GM18870 (cell line): ENCODE measurements around the gene POLR2L.

Experiments used
- ATAC-seq: cut with Tn5 transposase; IDR thresholded peaks from one replicate; pipeline ENCODE4 v1.9.1; 2021; ENCODE audit warnings: moderate library complexity; ENCODE audit not compliant: unreplicated experiment

POLR2L gene

DNA sequence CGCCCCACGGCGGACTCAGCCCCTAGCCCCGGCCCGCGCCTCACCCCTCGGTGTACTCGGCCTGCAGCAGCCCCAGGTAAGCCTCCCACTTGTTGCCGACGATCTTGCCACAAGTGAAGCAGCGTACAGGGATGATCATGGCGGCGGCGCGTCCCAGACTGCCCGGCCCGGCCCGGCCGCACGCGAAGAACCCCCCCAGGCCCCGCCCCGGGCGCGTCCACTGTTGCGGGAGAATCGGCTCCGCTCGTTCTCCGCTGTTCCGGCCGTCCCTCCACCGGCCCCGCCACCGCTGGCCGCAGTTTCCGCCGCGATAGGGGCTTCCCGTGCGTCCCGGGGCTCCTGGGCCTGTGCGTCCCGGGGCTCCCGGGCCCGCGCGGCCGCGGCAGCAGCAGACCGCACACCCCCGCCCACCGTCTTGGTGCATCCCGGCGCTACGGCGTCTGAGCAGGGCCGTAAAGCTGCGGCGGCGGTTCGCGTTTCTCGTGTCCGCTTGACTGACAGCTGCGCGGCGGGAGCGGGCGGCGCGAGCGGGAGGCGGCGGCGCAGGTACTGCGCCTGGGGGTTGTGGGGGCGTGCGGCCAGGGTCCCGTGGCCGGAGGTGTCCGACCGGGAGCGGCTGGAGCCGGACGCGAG, at the start of gene POLR2L, which contains the start of gene TSPAN4:
Gene POLR2L, minus strand, starts transcription at position 160 of the 633 bp plus-strand sequence. Its CDS starts 21 bp downstream, at position 139.
Gene TSPAN4, plus strand, starts transcription at position 483 of the 633 bp plus-strand sequence. CDS start 7,453 bp downstream, outside the sequence.
- no peak for ATAC-seq

DNA sequence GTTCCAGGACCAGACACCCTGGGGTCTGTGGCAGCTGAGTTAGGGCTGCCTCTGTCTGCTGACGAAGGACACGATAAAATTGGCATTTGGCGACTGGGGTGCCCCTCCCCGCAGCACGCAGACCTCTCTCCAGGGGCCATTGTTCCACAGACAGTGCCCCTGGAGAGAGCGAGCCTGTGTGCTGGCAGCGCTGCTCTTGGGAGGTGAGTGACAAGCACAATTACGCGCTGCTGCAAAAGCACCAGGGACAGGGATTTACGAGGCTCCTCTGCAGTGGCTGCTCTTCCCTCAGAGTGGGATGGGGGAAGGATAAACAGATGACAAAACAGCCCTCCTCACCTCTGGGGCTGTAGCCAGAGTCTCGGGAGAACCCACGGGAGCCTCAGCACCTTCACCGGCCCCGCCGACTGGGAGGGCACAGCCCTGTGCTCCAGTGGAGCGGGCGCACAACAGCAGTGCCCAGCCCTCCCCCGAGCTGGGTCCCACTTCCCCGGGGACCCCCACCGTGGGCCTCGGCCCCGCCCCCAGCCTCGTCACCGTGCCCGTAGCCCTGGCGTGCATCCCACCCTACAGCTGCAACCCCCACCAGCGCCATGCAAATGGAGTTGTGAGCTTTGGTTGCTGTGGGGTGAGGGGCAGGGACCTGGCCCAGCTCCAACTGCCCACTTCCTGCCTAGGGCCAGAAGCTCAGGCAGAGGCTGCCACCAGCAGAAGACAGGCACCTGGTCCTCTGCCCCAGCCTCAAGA, 48.6 kb upstream of the POLR2L start:
- no peak for ATAC-seq

DNA sequence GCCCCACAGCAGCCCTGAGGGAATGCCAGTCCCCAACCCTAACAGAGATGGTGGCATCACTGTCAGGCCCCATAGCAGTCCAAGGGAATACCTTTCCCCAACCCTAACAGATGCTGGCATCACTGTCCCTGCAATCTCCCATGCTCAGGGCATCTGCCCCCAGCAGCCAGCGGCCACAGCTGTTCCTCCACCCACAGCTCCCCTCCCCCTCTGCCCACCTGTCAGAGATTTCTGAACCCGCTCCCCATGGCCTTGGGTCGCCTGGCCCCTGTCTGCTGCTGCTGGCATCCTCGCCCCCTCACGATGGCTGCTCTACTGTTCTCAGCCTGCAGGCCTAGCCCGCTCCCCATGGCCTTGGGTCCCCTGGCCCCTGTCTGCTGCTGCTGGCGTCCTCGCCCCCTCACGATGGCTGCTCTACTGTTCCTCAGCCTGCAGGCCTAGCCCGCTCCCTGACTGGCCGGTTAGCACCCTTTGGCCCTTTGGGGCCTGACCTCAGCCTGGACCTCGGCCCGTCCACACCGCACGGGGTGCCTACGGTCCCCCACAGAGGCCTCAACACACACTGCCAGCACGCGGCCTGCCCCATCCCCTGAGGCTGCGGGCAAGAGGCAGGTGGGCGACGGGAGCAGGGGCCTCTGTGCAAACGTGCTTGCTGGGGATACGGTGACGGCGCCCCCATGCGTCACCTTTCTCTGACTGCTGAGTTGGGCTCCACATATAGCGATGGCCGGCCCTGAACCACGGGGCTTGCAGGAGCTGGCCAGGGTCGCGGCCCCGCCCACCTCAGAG, 47.6 kb upstream of the POLR2L start:
- no peak for ATAC-seq

DNA sequence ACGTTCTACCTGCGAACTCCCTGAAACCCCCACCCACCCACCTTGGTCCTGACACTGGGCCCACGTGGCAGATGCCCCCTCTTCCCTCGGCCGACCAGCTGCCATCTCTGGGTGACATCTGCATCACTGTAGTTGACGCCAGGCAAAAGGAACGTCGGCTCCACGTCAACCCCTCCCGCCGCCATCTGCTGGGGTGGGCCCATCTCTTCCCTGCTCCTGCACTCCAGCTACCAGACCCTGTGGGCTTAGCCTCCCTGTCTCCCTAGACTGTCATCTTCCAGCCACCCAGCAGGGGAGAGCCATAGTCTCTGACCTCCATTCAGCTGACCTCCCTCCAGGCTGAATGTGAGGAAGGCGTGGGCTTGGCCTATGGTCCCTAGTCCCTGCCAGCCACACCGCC, 46.9 kb upstream of the POLR2L start:
- ATAC-seq, result no peak

DNA sequence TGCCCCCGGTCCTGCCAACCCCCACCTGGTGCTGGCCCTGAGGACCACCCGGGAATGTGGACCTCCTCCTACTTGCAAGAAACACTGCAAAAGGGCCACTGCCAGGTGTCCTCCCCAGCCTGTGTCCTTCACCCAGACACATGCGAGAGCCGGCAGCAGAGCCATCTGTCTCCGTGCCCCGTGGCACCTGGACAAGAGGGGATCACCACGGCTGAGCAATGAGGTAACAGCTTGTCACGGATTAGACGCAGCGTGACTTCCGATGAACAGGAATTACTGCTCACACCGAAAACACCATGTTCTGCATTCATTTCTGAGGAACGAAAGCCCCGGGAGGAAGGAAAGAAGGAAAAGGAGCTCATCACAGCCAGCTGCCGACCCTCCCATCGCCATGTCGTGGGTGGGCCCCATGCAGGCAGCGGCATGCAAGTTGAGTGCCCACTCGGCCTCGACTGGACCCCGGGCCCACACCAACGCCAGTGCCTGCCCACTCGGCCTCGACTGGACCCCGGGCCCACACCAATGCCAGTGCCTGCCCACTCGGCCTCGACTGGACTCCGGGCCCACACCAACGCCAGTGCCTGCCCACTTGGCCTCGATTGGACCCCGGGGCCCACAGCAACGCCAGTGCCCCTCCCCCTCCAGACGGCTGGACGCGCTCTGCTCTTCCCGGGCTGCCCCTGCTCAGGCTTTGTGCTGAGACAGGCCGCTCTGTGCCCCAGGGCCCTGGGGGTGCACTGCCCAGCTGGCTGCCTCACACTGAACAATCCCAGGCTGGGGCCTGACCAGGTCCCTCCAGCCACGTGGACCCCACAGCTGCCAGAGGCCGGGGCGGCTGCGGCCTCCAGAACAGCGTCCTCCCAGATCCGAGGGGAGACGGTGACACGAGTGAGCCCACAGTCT, 46.2 kb upstream of the POLR2L start:
- no peak for ATAC-seq

DNA sequence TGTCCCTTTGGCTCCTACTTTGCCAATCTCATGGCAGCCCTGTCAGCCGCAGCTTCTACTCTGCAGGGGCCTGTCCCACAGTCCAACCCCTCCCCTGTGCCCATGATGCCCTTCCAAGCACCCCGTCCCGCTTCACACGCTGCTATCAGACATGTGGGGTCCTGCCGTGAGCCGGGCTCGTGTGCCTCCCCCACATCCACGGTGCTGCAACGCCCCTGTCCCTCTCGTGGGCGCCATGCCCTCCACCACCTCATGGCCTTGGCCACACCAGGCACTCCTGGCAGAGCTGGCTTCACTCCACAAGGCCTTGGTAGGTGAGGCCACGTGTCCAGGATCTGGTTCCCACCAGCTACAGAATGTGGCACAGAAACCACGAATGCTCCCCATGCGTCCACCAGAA, 45.3 kb upstream of the POLR2L start:
- ATAC-seq, result no peak

DNA sequence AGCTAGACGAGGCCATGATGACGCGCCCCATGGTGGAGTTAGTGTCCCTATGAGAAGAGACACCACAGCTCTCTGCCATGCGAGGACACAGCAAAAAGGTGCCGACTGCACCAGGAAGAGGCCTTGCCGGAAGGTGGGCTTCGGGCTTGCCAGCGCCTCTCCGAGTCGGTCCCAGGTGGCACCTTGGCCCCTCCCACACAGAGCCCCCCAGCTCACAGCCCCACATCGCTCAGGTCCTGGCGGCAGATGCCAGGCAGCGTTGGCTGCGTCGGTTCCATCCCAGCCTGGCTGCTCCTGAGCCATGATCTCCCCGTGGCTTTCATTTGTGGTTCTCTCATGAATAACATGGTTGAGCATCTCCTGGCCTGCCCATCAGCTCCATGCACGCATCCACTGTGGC, 44.2 kb upstream of the POLR2L start:
- ATAC-seq, result no peak

DNA sequence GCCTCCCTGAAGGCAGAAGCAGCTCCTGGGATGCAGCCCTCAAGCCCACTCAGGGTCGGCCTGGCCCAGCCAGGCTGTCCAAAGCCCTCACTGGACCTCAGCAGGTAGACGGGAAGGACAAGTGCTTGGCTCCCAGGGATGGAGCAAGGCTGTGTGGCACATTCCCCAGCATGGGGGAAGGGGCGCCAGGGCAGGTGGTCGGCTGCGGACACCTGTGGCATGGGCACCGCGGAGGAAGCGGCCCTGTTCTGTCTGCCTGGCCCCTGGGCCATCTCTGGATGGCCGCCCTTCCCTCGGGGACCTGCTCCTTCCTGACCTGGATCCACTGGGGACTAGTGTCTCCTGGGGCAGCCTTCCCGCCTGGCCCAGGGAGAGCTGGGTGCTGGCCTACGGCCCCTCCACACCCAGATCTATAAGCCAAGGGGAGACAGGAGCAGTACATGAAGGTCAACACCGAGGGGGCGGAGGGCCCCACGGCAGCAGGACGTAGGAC, 42.3 kb upstream of the POLR2L start:
- no peak for ATAC-seq

DNA sequence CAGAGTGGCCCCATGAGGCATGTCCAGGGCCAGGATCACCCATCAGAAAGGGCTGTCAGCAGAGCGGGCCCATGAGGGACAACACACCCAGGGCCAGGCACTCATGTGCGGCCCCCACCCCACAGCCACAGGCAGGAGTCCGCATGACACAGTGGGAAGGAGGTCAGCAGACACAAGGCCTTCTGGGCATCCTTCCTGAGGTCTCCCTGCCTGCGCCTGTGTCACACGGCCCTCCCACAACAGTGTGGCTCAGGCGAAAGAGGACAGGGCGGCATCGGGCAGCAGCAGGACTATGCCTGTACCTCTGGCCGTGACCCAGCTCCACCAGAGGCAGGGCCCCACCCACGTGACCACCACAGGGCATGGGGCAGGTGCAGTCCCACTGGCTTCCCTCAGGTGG, 41.2 kb upstream of the POLR2L start:
- ATAC-seq, result no peak

DNA sequence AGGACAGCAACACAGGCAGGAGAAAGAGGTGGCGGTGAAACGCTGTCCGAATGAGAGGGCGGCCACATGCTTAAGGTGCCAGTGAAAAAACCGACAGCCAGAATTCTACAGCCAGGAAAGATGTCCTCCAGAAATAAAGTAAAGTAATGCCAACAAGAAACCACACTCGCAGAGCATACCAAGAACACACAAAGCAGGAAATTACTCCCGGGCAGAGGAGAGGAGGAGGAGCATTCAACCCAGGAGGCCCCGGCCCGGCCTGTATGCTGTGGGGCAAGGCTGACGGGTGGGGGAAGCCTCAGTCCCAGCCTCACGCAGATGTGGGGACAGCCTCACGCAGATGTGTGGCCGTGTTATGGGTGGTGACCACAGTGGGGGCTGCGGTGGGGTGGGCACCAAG, 40.3 kb upstream of the POLR2L start:
- ATAC-seq, result no peak

DNA sequence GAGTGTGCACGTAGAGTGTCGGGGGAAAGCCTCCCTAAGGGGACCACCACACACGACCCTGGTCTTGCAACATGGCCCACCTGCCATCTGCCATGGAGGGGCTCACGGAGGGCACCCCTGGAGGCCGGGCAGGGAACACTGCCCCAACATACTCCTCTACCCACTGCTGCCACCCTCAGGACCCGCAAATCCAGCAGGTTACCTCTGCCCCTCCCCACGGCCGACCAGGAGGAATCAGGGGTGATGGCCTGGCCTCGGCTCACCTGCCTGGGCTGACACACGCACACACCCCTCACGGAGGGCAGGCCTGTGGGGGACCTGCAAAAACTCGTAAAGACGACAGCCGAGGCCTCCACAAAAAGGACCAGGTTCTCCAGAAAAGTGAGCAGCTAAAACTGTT, 38.1 kb upstream of the POLR2L start:
- ATAC-seq, result no peak

DNA sequence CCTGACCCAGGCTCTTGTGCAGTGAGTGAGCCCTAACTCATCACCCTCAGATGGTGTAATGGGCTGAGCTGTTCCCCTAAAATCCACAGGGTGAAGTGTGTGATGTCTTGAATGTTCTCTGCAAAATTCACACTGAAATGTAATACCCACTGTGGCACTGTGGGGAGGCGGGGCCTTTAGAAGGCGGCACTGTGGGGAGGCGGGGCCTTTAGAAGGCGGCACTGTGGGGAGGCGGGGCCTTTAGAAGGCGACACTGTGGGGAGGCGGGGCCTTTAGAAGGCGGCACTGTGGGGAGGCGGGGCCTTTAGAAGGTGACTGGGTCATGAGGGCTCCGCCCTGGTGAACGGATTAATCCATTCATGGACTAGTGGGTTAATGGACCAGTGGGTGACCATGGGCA, 35.2 kb upstream of the POLR2L start:
- no peak for ATAC-seq

DNA sequence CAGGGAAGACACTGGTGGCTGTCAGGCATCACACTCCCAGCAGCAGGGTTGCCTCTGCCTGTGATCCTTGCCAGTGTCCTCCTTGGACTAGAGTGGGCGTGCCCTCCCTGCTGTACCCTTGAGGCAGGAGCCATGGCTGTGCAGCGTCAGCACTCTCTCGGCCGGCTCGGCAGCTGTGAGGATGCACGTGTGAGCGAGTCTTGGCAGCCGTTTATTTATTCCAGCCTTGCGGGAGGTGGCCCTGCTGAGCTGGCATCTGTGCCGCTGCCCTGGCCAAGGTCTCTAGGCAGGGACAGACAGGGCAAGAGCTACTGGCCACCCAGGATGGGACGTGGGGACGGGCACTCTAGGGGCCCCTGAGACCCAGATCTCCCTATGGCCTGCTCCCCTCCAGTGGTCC, 34.2 kb upstream of the POLR2L start:
- no peak for ATAC-seq

DNA sequence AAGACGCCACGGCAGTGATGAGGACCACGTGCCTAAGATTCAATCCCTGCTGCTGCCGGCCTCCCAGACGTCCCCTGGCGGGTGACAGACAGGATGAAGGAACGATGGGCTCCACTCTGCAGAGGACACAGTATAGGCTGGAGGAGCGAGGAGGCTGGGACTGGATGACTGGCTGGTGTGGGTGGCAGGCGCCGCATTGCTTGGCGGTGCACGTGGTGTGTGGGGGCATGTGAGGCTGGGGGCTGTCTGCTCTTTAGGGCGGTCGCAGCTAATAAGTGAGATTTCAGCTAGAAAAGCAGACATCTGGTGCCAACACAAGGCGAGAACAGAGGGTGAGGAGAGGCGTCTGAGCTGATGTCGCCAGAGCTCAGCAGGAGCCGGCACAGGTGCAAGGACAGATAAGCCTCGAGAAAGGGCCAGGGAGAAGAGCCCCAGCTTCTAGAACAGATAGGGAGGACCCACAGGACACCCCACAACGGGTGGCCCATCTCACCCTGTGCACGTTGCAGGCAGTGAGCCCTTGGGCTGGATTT, 33.5 kb upstream of the POLR2L start:
- ATAC-seq, result no peak

DNA sequence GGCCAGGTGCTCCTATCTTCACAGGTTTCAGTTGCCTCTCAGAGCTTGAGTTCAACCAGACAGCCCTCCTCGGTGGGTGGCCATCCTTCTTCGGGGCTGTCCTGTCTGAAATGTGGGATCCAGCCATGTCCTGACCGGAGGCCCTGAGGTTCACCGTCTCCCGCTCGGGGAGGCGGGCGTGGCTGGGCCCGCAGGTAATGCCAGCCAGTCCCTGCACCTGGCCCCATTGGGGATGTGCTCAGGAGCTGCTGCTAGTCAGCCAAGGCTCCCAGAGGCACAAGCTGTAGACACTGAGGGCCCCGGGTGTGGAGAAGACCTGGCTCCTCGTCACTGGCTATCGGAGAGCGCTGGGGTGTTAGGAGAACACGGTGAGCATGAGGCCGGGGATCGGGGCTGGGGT, 32.9 kb upstream of the POLR2L start:
- no peak for ATAC-seq

DNA sequence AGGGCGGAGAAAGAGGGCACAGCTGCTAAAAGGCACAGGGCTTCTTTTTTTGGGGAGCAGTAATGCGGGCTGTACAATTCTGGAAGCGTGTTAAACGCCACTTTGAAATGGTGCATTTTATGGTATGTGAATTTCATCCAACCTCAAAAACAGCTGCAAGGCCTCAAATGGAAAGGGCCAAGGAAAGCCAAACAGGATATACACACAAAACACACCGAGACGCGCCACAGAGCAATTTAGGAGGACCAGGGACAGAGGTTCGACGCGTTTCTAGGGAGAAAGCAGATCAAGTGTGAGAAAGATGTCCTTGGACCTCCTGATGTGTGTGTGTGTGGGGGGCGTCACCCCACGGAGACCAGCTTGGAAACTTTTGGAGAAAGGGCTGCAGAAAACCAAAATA, 31.4 kb upstream of the POLR2L start:
- no peak for ATAC-seq

DNA sequence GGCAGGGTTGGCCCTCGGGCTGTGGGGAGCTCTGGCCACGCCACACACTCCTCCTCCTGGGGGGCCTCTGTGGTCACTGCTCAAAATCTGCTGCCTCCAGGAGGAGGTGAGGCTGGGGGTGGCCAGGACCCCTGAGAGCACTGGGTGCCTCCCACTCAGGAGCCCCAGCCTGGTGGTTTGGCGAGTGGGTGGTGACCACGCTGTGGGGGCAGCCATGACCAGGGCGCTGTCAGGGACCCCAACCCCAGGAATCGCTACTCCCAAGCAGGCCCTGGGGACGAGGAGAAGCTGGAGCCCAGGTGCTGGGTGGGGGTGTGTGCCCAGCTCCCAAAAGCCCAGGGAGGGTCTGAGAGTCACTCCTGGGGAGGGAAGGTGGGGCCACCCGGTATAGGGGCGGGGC, 30.5 kb upstream of the POLR2L start:
- no peak for ATAC-seq

DNA sequence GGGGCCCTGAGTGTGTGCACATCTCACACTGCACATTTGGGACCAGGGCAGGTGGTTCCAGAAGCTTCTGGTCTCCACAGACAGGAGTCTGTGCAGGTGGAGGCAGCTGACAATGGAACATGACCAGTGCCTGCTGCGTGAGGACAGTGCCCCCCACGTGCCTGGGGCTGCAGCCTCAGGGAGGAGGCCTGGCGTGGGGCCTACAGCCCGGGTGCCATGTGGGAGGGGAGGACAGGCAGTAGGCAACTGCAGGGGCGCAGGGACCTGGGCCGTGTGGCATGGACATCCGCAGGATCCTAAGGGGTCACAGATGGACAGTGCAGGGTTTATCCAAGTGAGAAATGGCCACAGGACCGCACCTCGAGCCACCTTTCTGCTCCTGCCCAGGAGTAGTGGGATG, 29.1 kb upstream of the POLR2L start:
- ATAC-seq, result no peak

DNA sequence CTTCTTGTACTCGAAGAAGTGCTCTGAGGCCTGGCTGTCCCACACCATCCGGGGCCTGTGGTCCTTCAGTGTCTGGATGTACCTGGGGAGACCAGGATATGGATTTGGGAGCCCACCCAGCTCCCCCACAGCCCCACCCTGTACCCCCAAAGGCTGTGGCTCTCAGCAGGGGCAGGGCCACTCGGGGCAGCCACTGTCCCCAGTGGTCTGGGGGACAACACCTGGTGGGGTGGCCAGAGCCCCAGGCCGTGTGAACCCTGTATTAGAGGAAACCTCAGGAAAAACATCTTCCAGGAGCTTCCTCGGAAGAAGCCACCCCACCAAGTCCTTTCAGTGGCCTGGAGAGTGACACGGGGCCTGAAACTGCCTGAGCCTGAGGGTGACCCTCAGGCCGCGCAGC, 28.1 kb upstream of the POLR2L start:
- no peak for ATAC-seq

DNA sequence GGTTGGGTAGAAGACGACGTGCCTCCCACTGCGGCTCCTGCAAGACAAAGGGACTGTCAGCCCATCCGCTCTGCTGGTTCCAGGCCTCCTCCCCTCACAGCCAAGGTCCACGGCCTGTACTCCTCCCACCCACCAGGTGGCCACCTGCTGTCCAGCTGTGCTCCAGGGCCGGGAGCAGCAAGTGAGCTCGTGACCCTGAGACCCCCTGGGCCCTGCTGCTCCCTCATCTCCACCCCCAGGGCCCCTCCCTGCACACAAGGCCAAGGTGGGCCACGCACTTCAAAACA, 27.7 kb upstream of the POLR2L start:
- ATAC-seq, result no peak
